Measurements from ENCODE around the gene LDLR.
"Not testable (repeated sequence)": the region's sequence is repeated elsewhere in the genome, so short reads cannot be mapped to it uniquely, and the experiment has no call there.

Gene LDLR

GRCh38 chr19:11105014-11105636, 15.9 kb downstream of the LDLR start:
- DNase-seq (ENCODE audit: low read depth in 2 of 2): no peak

- DNase-seq (ENCODE audit: low read depth in 2 of 2): no peak
Observed at GRCh38 chr19:11106477-11106876, 17.2 kb downstream of the LDLR start.

GRCh38 chr19:11108746-11109145, 19.5 kb downstream of the LDLR start:
- no peak for DNase-seq (ENCODE audit: low read depth in 2 of 2)

- DNase-seq (ENCODE audit: low read depth in 2 of 2): no peak
Observed at GRCh38 chr19:11111117-11111770, 22.0 kb downstream of the LDLR start.

- DNase-seq (ENCODE audit: low read depth in 2 of 2): no peak
Observed at GRCh38 chr19:11111771-11112144, 22.5 kb downstream of the LDLR start.

GRCh38 chr19:11113140-11113708, 24.0 kb downstream of the LDLR start:
- no peak for DNase-seq (ENCODE audit: low read depth in 2 of 2)

GRCh38 chr19:11115042-11115441, 25.8 kb downstream of the LDLR start:
- no peak for DNase-seq (ENCODE audit: low read depth in 2 of 2)

- DNase-seq (ENCODE audit: low read depth in 2 of 2): no peak
Observed at GRCh38 chr19:11115895-11116446, 26.7 kb downstream of the LDLR start.

- DNase-seq (ENCODE audit: low read depth in 2 of 2): no peak
Observed at GRCh38 chr19:11116507-11116906, 27.2 kb downstream of the LDLR start.

- DNase-seq (ENCODE audit: low read depth in 2 of 2): not testable (repeated sequence)
Observed at GRCh38 chr19:11121963-11122362, 32.7 kb downstream of the LDLR start.

- DNase-seq (ENCODE audit: low read depth in 2 of 2): no peak
Observed at GRCh38 chr19:11123114-11123513, 33.9 kb downstream of the LDLR start.

GRCh38 chr19:11124157-11124556, 34.9 kb downstream of the LDLR start:
- DNase-seq (ENCODE audit: low read depth in 2 of 2): not testable (repeated sequence)

GRCh38 chr19:11125994-11126685, 36.9 kb downstream of the LDLR start:
- peak; percentile 33 to 53 for DNase-seq (ENCODE audit: low read depth in 2 of 2)

GRCh38 chr19:11127905-11128304, 38.6 kb downstream of the LDLR start:
- DNase-seq (ENCODE audit: low read depth in 2 of 2): no peak

- DNase-seq (ENCODE audit: low read depth in 2 of 2): peak; percentile 46
Observed at GRCh38 chr19:11130824-11131455, 41.7 kb downstream of the LDLR start.

GRCh38 chr19:11131471-11131870, 42.2 kb downstream of the LDLR start:
- no peak for DNase-seq (ENCODE audit: low read depth in 2 of 2)

- DNase-seq (ENCODE audit: low read depth in 2 of 2): no peak
Observed at GRCh38 chr19:11136400-11137101, 47.3 kb downstream of the LDLR start.

GRCh38 chr19:11137542-11138384, 48.5 kb downstream of the LDLR start:
- DNase-seq (ENCODE audit: low read depth in 2 of 2): peak in 1 of 2 donors; percentile 16

- no peak for DNase-seq (ENCODE audit: low read depth in 2 of 2)
Observed at GRCh38 chr19:11138601-11139300, 49.5 kb downstream of the LDLR start.
